HG02981 (cell line): ENCODE results near the gene USB1.
"Not testable (repeated sequence)": the region's sequence is repeated elsewhere in the genome, so short reads cannot be mapped to it uniquely, and the experiment has no call there.

Experiments
- ATAC-seq: cut with Tn5 transposase; IDR thresholded peaks from one replicate; pipeline ENCODE4 v1.9.1; 2021; ENCODE audit warnings: mild to moderate bottlenecking, moderate library complexity; ENCODE audit not compliant: unreplicated experiment

USB1 gene

DNA sequence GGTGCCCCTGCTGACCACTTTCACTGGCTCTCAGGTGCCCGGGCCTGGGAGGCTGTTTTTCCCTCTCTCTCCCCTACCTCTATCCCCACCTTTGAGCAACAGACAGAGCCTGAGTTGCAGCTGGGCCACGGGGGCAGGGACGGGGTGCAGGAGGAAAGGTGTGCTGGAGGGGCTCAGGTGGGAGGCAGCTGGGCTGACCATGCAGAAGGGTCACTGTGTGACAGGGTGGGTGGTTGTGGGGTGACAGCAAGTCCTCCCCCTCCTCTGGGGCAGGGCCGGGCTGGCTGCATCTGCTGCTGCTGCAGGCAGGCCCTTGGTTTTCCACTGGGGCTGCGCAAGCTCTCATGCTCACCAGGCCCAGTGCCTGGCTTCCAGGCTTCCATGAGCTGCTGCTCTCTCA is 7.3 kb upstream of the USB1 start:
- no peak for ATAC-seq

DNA sequence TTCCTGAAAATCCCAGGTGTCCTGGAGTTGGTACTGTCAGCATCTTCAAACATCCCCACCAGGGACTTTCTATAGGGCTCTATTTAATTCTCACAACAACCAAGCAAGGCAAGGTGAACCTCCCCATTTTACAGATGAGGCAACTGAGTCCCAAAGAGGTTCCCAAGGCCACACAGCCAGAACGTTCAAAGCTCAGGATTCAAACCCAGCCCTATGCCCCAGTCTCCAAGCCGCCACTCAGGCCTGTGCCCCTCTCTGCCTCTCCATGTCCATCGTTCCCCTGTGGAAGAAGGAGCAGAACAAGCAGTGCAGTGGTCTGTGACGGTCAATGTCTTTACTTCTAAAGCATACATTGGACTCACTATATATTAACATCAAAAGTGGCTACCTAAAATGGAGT is 6.8 kb upstream of the USB1 start:
- no peak for ATAC-seq

DNA sequence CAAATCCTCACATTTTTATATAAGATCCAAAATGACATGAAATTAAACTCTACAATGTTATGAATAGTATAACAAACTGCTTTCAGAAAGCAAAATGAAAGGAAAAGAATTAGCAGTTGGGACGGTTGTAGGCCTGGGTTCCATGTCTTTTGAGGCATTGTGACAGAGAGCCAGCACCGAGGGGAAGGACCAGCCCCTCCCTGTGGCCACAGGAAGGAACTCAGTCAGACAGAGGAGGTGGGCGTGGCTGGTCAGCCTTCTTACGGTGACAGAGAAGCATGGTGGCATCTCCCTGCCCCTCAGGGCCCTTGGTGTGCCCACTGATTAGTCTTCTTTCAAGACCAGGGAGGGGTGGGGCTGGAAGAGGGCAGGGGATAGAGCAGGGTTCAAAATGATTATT is 6.4 kb upstream of the USB1 start:
- ATAC-seq, result peak; percentile 64

DNA sequence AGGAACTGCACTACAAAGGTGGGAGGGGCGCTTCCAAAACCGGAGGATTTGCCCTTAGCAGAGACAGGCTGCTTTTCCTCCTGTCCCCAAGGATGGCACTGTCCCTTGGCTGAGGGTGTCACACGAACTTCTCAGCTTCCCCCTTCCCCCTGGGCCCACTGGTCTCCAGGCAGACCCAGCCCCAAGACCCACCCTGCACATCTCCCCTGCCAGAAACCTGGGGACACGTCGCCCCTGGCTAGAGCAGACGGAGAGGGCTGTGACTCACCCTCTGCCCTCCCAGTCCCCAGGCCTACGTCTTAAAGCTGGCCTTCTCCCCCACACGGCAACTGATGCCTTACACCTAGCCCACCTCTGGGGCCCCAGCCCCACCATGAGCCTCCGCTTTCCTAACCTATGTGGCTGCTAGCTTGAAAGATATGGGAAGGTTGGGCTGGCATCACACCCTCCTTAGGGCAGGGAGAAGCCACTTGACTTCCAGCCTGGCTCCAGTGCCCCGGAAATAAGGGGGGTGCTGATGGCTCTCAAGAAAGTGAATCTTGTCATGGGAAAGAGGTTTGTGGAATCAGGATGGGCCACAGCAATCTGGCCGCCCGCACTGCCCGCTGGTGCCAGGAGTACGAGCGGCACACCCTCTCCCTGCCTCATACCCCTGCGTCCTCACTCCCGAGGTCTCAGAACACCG is 5.3 kb upstream of the USB1 start:
- no peak for ATAC-seq

DNA sequence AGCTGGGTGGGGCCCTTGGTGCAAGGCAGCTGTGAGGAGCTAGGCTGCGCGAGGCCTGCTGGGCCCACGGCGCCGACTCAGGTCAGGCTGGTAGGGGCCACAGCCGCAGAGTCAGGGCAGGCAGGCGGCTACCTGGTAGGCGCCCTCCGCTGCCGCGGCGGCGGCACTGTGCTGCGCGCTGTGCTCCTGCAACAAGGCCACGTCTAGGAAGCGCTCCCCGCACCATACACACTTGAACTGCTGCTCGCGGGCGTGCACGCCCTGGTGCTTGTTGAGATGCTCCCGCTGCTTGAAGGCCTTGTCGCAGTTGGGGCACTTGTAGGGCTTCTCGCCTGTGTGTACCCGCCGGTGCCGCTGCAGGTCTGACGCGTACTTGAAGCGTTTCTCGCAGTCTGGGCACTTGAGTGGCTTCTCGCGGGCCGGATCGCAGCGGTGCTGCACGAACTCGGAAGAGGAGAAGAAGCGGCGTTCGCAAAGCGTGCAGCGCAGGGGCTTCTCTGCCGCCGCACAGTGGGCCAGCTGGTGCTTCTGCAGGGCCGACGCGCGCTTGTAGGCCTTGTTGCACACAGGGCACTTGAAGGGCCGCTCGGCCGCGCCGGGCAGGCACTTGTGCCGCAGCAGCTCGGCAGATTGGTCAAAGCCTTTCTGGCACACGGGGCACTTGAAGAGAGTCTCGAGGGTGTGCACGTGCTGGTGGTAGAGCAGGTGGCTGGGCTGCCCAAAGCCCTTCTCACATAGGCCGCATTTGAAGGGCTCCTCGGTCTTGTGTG is 4.6 kb upstream of the USB1 start:
- ATAC-seq, result no peak

DNA sequence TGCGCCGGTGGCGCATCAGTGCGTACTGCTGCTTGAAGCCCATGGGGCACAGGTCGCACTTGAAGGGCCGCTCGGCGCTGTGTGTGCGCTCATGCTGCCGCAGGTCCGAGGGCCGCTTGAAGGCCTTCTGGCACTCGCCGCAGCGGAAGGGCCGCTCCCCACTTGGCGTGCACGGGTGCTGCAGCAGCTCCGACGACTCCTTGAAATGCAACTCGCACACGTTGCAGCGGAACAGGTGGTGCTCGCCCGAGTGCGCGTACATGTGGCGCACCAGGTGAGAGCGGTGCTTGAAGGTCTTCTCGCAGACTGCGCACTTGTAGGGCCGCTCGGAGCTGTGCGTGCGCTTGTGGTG is 4.1 kb upstream of the USB1 start:
- no peak for ATAC-seq

DNA sequence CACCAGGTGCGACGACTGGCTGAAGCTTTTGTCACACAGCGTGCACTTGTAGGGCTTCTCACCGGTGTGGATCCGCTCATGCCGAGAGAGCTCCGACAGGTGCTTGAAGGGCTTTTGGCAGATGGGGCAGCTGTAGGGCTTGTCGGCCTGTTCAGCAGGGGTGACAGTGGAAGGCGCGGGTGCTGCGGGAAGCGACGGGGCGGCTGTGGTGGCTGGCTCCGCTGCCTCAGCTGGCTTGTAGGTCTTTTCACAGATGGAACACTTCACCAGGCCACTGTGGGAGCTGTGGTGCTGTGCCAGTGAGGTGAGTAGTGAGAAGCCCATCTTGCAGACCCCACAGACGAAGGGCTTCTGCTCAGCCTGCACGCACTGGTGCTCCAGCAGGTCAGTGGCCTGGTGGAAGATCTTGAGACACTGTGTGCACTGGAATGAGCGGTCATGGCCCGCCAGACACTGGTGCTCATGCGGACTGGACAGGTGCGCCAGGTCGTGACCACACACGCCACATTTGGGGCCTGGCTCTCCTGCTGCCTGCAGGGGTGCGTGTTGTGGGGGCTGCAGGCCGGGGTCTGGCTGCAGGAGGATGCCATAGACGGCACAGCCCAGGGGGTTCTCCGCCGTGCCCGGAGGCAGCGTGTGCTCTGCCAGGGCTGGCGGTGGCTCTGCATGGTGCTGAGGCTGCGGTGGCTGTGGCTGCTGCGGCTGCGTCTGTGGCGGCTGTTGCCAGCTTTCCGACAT is 3.5 kb upstream of the USB1 start:
- no peak for ATAC-seq

DNA sequence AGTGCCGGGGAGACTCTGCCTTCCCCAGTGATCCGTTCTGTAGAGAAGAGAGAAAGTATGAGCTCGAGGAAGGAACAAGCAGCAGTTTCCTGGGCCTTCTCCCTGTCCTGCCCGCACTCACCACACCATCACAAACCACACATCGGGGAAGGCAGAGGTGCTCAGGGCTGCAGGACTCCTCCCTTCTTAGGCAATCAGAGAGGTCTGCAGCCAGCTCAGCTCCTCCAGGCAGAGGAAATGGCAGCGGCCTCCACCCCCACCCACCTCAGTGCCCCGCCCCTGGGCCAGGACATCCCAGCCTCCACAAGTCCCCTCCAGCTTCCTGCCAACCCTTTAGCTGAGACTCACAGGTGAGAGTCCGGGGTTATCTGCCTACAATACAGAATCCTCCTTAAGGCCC is 2.7 kb upstream of the USB1 start:
- no peak for ATAC-seq

- no peak for ATAC-seq
Measured at GRCh38 chr16:57998992-57999365, 2.2 kb upstream of the USB1 start.

DNA sequence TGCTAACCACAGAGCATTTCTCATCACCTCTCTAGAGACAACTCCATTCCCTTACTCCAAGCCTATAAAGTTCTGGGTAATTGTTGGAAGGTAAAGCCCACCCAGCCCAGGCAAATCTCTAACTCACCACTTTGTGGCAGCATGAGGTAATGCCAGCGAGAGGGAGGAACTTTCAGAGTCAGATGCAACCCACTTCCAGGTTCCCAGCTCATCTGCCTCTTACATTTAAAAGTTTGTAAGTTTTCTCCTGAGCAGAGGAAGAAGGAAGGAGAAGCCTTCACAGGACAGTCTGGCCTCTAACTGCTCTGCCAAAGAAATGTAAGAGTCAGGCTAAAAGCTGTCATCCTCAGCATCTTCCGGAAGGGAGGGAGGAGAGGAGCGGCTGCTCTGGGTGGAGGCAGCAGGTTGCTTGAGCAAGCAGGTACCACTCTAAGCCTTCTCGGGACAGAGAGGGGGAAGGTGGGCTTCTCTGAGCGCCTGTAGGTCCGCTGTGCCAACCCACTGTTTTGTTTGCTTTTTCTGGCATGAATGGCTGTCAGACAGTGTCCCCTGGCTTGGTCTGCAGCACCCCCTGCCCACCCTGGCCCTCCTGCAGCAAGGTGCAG is 1.7 kb upstream of the USB1 start:
- no peak for ATAC-seq

DNA sequence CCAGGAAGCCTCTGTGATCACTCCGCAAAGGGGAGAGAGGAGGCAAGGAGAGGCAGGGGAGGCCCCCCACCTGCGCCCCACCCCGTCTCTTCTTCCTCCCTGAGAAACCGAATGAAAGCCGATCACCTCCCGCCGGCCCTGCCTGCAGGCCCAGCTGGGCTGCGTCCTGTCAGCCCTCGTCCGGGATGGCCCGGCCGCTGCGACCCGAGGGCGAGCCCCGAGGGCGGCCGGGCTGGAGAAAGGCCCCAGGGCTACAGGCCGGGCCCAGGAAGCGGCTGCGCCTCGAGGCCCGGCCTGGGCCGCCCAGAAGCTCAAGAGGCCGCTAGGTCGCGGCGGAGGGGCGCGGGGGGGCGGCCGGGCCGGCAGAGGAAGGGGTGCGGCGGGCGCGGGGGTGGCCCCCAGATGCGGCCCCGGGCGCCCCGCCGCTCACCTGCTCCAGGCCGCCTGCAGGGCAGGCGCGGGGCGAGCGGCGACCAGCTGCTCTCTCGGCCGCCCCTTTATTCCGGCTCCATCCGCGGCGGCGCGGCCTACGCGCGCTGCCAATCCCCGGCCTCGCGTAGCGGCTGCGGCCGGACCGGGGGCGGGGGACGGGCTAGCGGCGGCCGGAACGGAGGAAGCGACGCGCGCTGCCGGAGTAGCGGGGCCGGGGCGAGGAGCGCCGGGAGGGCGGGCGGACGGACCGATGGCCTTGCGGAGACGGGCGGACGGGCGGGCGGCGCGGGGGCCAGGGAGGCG is 1.1 kb upstream of the USB1 start, which contains the start of gene ZNF319:
ZNF319 (minus strand) TSS at position 702 of the 735 bp plus-strand sequence. CDS start 2,407 bp downstream, outside the sequence.
- peak; percentile 23 for ATAC-seq

- ATAC-seq, result no peak
Measured at GRCh38 chr16:58001781-58002415, 691 bp downstream of the USB1 start.

DNA sequence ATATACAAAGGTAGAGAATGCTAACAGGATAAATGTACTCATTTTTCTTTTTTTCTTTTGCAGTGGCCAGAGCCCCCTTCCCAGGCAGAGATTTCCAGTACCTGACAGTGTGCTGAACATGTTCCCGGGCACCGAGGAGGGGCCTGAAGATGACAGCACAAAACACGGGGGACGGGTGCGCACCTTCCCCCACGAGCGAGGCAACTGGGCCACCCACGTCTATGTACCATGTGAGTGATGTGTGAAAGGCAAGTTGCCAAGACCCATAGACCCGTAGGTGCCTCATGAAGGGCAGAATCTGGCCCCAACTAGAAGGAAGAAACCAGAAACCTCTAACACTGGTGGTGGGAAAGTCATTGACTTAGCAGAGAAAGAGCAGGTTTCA is 1.2 kb downstream of the USB1 start:
- no peak for ATAC-seq

GRCh38 chr16:58002936-58003335 is 1.7 kb downstream of the USB1 start:
- ATAC-seq, result no peak

DNA sequence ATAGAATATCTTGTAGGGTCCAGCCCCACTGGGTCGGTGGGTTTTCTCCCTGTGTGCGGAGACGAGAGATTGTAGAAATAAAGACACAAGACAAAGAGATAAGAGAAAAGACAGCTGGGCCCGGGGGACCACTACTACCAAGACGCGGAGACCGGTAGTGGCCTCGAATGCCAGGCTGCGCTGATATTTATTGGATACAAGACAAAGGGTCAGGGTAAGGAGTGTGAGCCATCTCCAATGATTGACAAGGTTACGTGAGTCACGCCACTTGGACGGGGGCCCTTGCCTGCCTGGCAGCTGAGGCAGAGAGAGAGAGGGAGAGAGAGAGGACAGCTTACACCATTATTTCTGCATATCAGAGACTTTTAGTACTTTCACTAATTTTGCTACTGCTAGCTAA is 3.5 kb downstream of the USB1 start:
- ATAC-seq, result not testable (repeated sequence)

DNA sequence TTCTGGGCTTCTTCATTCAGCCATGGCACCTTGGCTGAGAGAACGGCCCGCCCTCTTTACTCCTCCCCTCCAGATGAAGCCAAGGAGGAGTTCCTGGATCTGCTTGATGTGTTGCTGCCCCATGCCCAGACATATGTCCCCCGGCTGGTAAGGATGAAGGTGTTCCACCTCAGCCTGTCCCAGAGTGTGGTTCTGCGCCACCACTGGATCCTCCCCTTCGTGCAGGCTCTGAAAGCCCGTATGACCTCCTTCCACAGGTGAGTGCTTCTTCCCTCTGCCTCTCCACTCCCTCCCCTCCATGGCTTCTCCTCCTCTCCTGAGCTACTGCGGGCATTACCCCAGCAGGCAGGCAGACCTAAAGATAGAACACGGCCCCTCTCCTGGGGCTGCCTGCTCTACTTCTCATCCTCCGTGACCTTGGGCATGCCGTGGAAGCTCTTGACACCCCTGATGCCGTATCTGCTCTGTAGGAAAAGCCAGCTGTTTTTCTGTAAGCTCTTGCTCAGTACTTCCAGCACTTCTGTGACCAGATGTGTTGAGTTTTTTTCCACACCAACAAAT is 8.7 kb downstream of the USB1 start:
- no peak for ATAC-seq

DNA sequence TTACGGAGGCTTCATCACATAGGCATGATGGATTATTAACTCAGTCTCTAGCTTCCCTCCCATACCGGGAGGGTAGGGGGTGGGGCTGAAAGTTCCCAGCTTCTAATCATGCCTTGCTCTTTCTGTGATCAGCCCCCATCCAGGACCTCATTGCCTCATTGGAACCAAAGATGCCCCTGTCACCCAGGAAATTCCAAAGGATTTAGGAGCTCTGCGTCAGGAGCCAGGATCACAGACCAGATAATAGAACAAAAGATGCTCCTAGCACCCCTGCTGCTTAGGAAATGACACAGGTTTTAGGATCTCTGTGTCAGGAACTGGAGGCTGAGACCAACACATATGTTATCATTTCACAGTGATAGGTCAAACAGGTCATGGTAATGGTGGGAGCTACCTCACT is 9.7 kb downstream of the USB1 start:
- no peak for ATAC-seq

DNA sequence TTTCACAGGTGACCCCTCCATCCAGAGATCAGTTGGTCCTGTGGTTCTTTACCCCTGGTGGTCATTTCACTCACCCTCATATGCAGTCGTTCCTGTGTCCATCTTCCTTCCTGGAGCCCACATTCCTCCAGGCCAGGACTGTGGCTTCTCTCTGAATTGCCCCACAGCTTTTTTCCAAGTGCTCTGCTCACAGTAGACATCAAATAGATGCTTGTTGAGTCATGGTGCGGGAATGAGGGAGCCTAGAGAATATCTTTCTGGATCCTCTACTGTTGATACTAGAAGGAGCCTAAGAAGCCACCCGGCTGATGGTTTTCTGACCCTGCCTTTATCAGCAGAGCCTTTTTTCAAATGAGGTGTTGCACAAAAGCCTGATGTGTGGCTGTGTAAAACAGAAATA is 10.4 kb downstream of the USB1 start:
- no peak for ATAC-seq

DNA sequence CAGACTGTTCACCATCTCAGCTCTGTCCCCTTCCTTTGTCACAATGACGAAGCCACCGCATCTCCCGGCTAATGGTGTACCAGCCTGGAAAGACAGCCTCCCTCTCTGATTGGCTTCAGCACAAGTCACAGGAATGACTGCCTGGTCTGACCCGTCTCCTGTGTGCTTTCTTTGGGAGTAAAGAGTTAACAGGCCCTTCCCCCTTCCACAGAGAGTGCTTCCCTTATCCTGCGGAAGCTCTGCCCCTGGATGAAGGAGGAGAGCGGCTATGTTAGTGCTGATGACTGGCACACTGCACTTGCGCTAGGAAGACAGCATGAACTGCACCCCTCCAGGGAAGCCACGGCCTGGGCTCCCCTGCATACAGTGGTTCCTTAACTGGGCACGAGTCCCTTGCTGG is 11.3 kb downstream of the USB1 start:
- no peak for ATAC-seq
